ENCODE results near the gene STK32B.

- TF ChIP-seq CTCF (IDR thresholded peaks at IDR 0.05 in 4 of 5, conservative IDR thresholded peaks at IDR 0.05 in 1 of 5) (no peak), POLR2A (IDR thresholded peaks at IDR 0.05) (no peak)
Observed at GRCh38 chr4:5026371-5026770, 24.9 kb upstream of the STK32B start.

All from gastrocnemius medialis (tissue), 4 donors.